ENCODE results near the gene LYRM7. TPM values are rescaled to one million over a fixed set of nuclear protein-coding genes. Genes with fewer than 3 reads are reported as not detected.
A peak's percentile ranks its signal among the peaks of the same experiment; 100 is the strongest.
"Not testable (repeated sequence)": the region's sequence is repeated elsewhere in the genome, so short reads cannot be mapped to it uniquely, and the experiment has no call there.

The LYRM7 gene
- total RNA-seq, 1 donor from 2014 or later = 6.6 TPM

GRCh38 chr5:131186561-131187256, 16.0 kb downstream of the LYRM7 start:
- no peaks in the 10 kb centered on the region for H3K36me3 ChIP-seq (ENCODE audit: control insufficient read depth, insufficient read depth, low read length)
- no peak overlapping the region for H3K4me3 ChIP-seq (ENCODE audit: low read depth, low read length)
- TF ChIP-seq CTCF (IDR thresholded peaks at IDR 0.05; ENCODE audit: insufficient read depth, low read length, severe bottlenecking) = no peak
- DNase-seq (ENCODE audit: low read depth) (peak; percentile 50), FAIRE-seq (no peak)
- H3K27me3 ChIP-seq (ENCODE audit: control insufficient read depth, insufficient read depth, low read length) = no peaks in the 10 kb centered on the region

- TF ChIP-seq CTCF (IDR thresholded peaks at IDR 0.05; ENCODE audit: insufficient read depth, low read length, severe bottlenecking) = no peak
- DNase-seq (ENCODE audit: low read depth) = peak; percentile 13
- Histone ChIP-seq H3K4me3 (ENCODE audit: low read depth, low read length) (no peak overlapping the region), H3K27me3 (ENCODE audit: control insufficient read depth, insufficient read depth, low read length) (no peaks in the 10 kb centered on the region), H3K36me3 (ENCODE audit: control insufficient read depth, insufficient read depth, low read length) (no peaks in the 10 kb centered on the region)
- no peak for FAIRE-seq
Measured at GRCh38 chr5:131193106-131193505, 22.4 kb downstream of the LYRM7 start.

GRCh38 chr5:131193897-131194296, 23.2 kb downstream of the LYRM7 start:
- DNase-seq (ENCODE audit: low read depth); FAIRE-seq; H3K27me3 ChIP-seq (ENCODE audit: control insufficient read depth, insufficient read depth, low read length); H3K36me3 ChIP-seq (ENCODE audit: control insufficient read depth, insufficient read depth, low read length); H3K4me3 ChIP-seq (ENCODE audit: low read depth, low read length): not testable (repeated sequence)

- FAIRE-seq = no peak
- Histone ChIP-seq H3K4me3 (ENCODE audit: low read depth, low read length) (no peak overlapping the region), H3K36me3 (ENCODE audit: control insufficient read depth, insufficient read depth, low read length) (no peaks in the 10 kb centered on the region), H3K27me3 (ENCODE audit: control insufficient read depth, insufficient read depth, low read length) (no peaks in the 10 kb centered on the region)
- TF ChIP-seq CTCF (IDR thresholded peaks at IDR 0.05; ENCODE audit: insufficient read depth, low read length, severe bottlenecking) = no peak
- DNase-seq (ENCODE audit: low read depth) = no peak
Measured at GRCh38 chr5:131194725-131195124, 24.0 kb downstream of the LYRM7 start.

GRCh38 chr5:131195696-131196095, 25.0 kb downstream of the LYRM7 start:
- Histone ChIP-seq H3K4me3 (ENCODE audit: low read depth, low read length) (no peak overlapping the region), H3K36me3 (ENCODE audit: control insufficient read depth, insufficient read depth, low read length) (no peaks in the 10 kb centered on the region), H3K27me3 (ENCODE audit: control insufficient read depth, insufficient read depth, low read length) (no peaks in the 10 kb centered on the region)
- FAIRE-seq (no peak), DNase-seq (ENCODE audit: low read depth) (no peak)
- TF ChIP-seq CTCF (IDR thresholded peaks at IDR 0.05; ENCODE audit: insufficient read depth, low read length, severe bottlenecking) = no peak

GRCh38 chr5:131196331-131196730, 25.6 kb downstream of the LYRM7 start:
- TF ChIP-seq CTCF (IDR thresholded peaks at IDR 0.05; ENCODE audit: insufficient read depth, low read length, severe bottlenecking) = no peak
- no peak overlapping the region for H3K4me3 ChIP-seq (ENCODE audit: low read depth, low read length)
- FAIRE-seq (no peak), DNase-seq (ENCODE audit: low read depth) (no peak)
- H3K36me3 ChIP-seq (ENCODE audit: control insufficient read depth, insufficient read depth, low read length) = no peaks in the 10 kb centered on the region
- H3K27me3 ChIP-seq (ENCODE audit: control insufficient read depth, insufficient read depth, low read length) = no peaks in the 10 kb centered on the region
